Hepatocyte (in vitro differentiated cells): Measurements from ENCODE around the gene CNPY2. TPM values are rescaled to one million over a fixed set of nuclear protein-coding genes. Genes with fewer than 3 reads are reported as not detected.
A peak's percentile ranks its signal among the peaks of the same experiment; 100 is the strongest.

Experiments used
- DNase-seq: peaks from one replicate; pipeline ENCODE4 v3.0.0-alpha.2; 2016; ENCODE audit warnings: low spot score
- H2AFZ ChIP-seq: fragments of 200-600 bp; sonication (generic); 2 replicates; pipeline ENCODE4 v1.6.0; 2016; ENCODE audit warnings: antibody characterized with exemption, mild to moderate bottlenecking
- H3K27ac ChIP-seq: fragments of 200-600 bp; sonication (generic); 2 replicates; pipeline ENCODE4 v1.5.1; 2016; ENCODE audit warnings: mild to moderate bottlenecking
- H3K27me3 ChIP-seq: fragments of 200-600 bp; sonication (generic); 2 replicates; pipeline ENCODE4 v1.6.1; 2016
- H3K36me3 ChIP-seq: fragments of 200-600 bp; sonication (generic); replicated peaks from 2 replicates; pipeline ENCODE4 v1.5.1; 2016; ENCODE audit warnings: low read depth; ENCODE audit not compliant: insufficient read depth
- H3K4me1 ChIP-seq: fragments of 200-600 bp; sonication (generic); 2 replicates; pipeline ENCODE4 v1.5.1; 2016; ENCODE audit warnings: mild to moderate bottlenecking, moderate library complexity; ENCODE audit not compliant: insufficient read depth
- H3K4me2 ChIP-seq: fragments of 200-600 bp; sonication (generic); 2 replicates; pipeline ENCODE4 v1.6.0; 2016
- H3K4me3 ChIP-seq: fragments of 200-600 bp; sonication (generic); 2 replicates; pipeline ENCODE4 v1.5.1; 2016; ENCODE audit warnings: mild to moderate bottlenecking
- H3K79me2 ChIP-seq: fragments of 200-600 bp; sonication (generic); 2 replicates; pipeline ENCODE4 v1.6.0; 2017; ENCODE audit warnings: mild to moderate bottlenecking
- H3K9me2 ChIP-seq: fragments of 200-600 bp; sonication (generic); replicated peaks from 2 replicates; pipeline ENCODE4 v1.6.0; 2017; ENCODE audit warnings: mild to moderate bottlenecking; ENCODE audit not compliant: insufficient read depth
- H3K9me3 ChIP-seq: fragments of 200-600 bp; sonication (generic); 2 replicates; pipeline ENCODE4 v1.5.1; 2016; ENCODE audit warnings: low read depth, mild to moderate bottlenecking
- H4K20me1 ChIP-seq: fragments of 200-600 bp; sonication (generic); 2 replicates; pipeline ENCODE4 v1.6.0; 2016; ENCODE audit warnings: mild to moderate bottlenecking; ENCODE audit not compliant: insufficient read depth, poor library complexity, severe bottlenecking
- CTCF ChIP-seq: fragments of 200-600 bp; sonication (generic); IDR thresholded peaks from 2 replicates; pipeline ENCODE4 v1.5.1; 2016; ENCODE audit warnings: antibody characterized with exemption, mild to moderate bottlenecking; ENCODE audit not compliant: poor library complexity
- EZH2 ChIP-seq: fragments of 200-600 bp; sonication (generic); IDR thresholded peaks from 2 replicates; pipeline ENCODE4 v1.6.1; 2016; ENCODE audit warnings: antibody characterized with exemption, mild to moderate bottlenecking, borderline replicate concordance
- EZH2phosphoT487 ChIP-seq: fragments of 200-600 bp; sonication (generic); IDR thresholded peaks from one replicate; pipeline ENCODE4 v1.6.1; 2018; ENCODE audit warnings: antibody characterized with exemption, mild to moderate bottlenecking, low read depth, moderate library complexity; ENCODE audit not compliant: unreplicated experiment, severe bottlenecking
- WGBS: methylation state at CpG from one replicate; pipeline ENCODE4 v1.1.6; 2016; ENCODE audit warnings: low lambda C conversion rate; ENCODE audit errors: missing lambda C conversion rate; 5-methylcytosine and 5-hydroxymethylcytosine counted together
- polyA plus RNA-seq: library from polyadenylated mRNA; unstranded; fragments of >200 nt; fragmentation: Nextera tagmentation; extraction: Ambion mirVana; gene quantifications from 2 replicates; pipeline ENCODE4 v1.2.1, GENCODE V29; 2016
- total RNA-seq: library from RNA; depleted of rRNA; stranded (reverse); fragments of >200 nt; gene quantifications from 2 replicates; pipeline ENCODE4 v1.2.3, GENCODE V29; 2014

The CNPY2 gene
- total and polyA plus RNA-seq, 2 experiments from 2014 or later, result 179 to 428 TPM

DNA sequence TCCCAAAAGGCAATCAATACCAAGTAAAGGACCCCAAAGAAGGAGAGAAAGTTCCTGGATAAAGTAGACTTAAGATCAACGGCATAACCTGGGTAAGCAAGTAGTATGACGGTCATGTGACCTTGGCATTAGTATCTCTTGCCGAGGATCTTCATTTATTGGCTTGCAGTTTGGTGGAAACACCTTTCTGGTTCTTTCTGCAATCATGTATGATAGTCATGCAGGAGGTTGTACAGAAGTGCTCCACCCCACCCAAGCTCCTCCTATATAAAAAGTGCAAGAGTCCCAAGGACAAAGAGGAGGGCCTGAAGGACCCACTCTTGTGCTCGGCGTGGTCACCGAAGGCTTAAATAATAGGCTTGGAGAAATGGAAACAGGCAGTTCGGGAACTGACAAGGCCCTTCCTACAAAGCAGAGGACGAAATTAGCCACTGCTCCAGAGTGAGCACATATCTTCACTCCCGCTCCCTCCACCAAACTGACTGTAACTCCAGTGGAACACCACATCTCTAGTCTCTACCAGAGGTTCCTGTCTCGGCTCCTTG, 16.4 kb downstream of the CNPY2 start:
- Histone ChIP-seq H3K27ac (peak overlapping the region; percentile 94), H3K27me3 (no peaks in the 10 kb centered on the region), H3K79me2 (peaks cover 53% of the 10 kb centered on the region), H3K4me3 (peak overlapping the region; percentile 63), H3K9me3 (no peaks in the 10 kb centered on the region), H3K4me2 (peak overlapping the region; percentile 90), H3K9me2 (no peaks in the 10 kb centered on the region), H3K36me3 (no peaks in the 10 kb centered on the region), H3K4me1 (peaks cover 17% of the 10 kb centered on the region), H4K20me1 (peaks cover 15% of the 10 kb centered on the region), H2AFZ (peak overlapping the region; percentile 42)
- WGBS, result 3% methylated on average over 10 of the region's 10 CpGs
- TF ChIP-seq EZH2, result no peak
- TF ChIP-seq EZH2phosphoT487, result no peak
- no peak for TF ChIP-seq CTCF
- peak; percentile 32 for DNase-seq

GRCh38 chr12:56298828-56299227, 17.0 kb downstream of the CNPY2 start:
- TF ChIP-seq EZH2, result no peak
- no peak for TF ChIP-seq EZH2phosphoT487
- no peak for TF ChIP-seq CTCF
- Histone ChIP-seq H3K27me3 (no peaks in the 10 kb centered on the region), H3K4me3 (peak overlapping the region; percentile 63), H3K9me2 (no peaks in the 10 kb centered on the region), H2AFZ (no peak overlapping the region), H4K20me1 (peaks cover 15% of the 10 kb centered on the region), H3K4me1 (peaks cover 17% of the 10 kb centered on the region), H3K36me3 (no peaks in the 10 kb centered on the region), H3K79me2 (peaks cover 59% of the 10 kb centered on the region), H3K9me3 (no peaks in the 10 kb centered on the region), H3K4me2 (peak overlapping the region; percentile 90), H3K27ac (peak overlapping the region; percentile 94)
- DNase-seq, result no peak
- WGBS, result 86% methylated on average over 5 of the region's 5 CpGs

GRCh38 chr12:56297400-56297799, 18.4 kb downstream of the CNPY2 start:
- no peaks in the 10 kb centered on the region for H3K27me3 ChIP-seq
- no peak overlapping the region for H3K4me2 ChIP-seq
- no peak for DNase-seq
- peaks cover 73% of the 10 kb centered on the region for H3K79me2 ChIP-seq
- H4K20me1 ChIP-seq, result peaks cover 20% of the 10 kb centered on the region
- TF ChIP-seq EZH2 (no peak), EZH2phosphoT487 (no peak), CTCF (no peak)
- no peak overlapping the region for H3K27ac ChIP-seq
- H3K4me3 ChIP-seq, result no peak overlapping the region
- H3K36me3 ChIP-seq, result no peaks in the 10 kb centered on the region
- 97% methylated on average over 8 of the region's 8 CpGs for WGBS
- no peak overlapping the region for H2AFZ ChIP-seq
- peaks cover 17% of the 10 kb centered on the region for H3K4me1 ChIP-seq
- no peaks in the 10 kb centered on the region for H3K9me3 ChIP-seq
- no peaks in the 10 kb centered on the region for H3K9me2 ChIP-seq

- WGBS, result 87% methylated on average over 5 of the region's 5 CpGs
- H3K4me3 ChIP-seq, result no peak overlapping the region
- TF ChIP-seq CTCF, result no peak
- no peak for TF ChIP-seq EZH2
- no peak for TF ChIP-seq EZH2phosphoT487
- H3K4me1 ChIP-seq, result peaks cover 17% of the 10 kb centered on the region
- H3K4me2 ChIP-seq, result no peak overlapping the region
- H3K27ac ChIP-seq, result no peak overlapping the region
- H4K20me1 ChIP-seq, result peaks cover 20% of the 10 kb centered on the region
- no peaks in the 10 kb centered on the region for H3K9me3 ChIP-seq
- peaks cover 84% of the 10 kb centered on the region for H3K79me2 ChIP-seq
- H3K27me3 ChIP-seq, result no peaks in the 10 kb centered on the region
- no peaks in the 10 kb centered on the region for H3K9me2 ChIP-seq
- H3K36me3 ChIP-seq, result no peaks in the 10 kb centered on the region
- H2AFZ ChIP-seq, result no peak overlapping the region
- DNase-seq, result no peak
Observed at GRCh38 chr12:56296295-56296694, 19.5 kb downstream of the CNPY2 start.
